Testis (tissue), 2 donors: ENCODE data around the gene UNG.

Experiments used
- POLR2A ChIP-seq: fragments of 450-650 bp; IDR thresholded peaks from one replicate; pipeline ENCODE4 v1.6.1; 2017; ENCODE audit warnings: antibody characterized with exemption, mild to moderate bottlenecking, moderate library complexity
- TF ChIP-seq, protein P1 (sequence below), 3 experiments: fragments of 450-650 bp in 2 of 3; fragments of 200-600 bp in 1 of 3; sonication (generic) in 1 of 3; IDR thresholded peaks; one replicate each; pipeline ENCODE4 v1.5.1; 2016 to 2019; ENCODE audit warnings: antibody characterized with exemption in 3 of 3, mild to moderate bottlenecking in 2 of 3, moderate library complexity in 1 of 3

DNA sequence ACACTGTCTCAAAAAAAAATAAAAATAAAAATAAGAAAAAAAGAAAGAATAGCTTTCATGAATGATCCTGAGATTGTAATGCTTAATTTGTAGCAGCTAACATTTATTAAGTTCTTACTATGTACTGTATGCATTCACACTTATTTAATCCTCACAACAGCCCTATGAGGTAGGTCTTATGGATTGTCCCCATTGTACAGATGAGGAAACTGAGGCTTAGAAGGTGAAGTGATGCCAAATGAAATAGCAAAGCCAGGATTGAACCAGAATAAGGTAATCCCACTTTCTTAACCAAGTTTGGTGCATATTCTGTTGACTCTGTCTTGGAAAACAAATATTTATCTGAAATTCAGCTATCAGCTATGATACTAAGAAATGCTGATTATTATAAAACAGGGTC, 42.9 kb upstream of the UNG start:
- TF ChIP-seq, protein P1, sequence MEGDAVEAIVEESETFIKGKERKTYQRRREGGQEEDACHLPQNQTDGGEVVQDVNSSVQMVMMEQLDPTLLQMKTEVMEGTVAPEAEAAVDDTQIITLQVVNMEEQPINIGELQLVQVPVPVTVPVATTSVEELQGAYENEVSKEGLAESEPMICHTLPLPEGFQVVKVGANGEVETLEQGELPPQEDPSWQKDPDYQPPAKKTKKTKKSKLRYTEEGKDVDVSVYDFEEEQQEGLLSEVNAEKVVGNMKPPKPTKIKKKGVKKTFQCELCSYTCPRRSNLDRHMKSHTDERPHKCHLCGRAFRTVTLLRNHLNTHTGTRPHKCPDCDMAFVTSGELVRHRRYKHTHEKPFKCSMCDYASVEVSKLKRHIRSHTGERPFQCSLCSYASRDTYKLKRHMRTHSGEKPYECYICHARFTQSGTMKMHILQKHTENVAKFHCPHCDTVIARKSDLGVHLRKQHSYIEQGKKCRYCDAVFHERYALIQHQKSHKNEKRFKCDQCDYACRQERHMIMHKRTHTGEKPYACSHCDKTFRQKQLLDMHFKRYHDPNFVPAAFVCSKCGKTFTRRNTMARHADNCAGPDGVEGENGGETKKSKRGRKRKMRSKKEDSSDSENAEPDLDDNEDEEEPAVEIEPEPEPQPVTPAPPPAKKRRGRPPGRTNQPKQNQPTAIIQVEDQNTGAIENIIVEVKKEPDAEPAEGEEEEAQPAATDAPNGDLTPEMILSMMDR (IDR thresholded peaks at IDR 0.05): no peak
- no peak for TF ChIP-seq POLR2A
